Measurements from ENCODE around the gene MID2.

- TF ChIP-seq CTCF (IDR thresholded peaks at IDR 0.05): no peak
- no peak for TF ChIP-seq POLR2A (IDR thresholded peaks at IDR 0.05)
- TF ChIP-seq EP300 (IDR thresholded peaks at IDR 0.05): no peak
- no peak for TF ChIP-seq POLR2AphosphoS5 (IDR thresholded peaks at IDR 0.05)
Observed at GRCh38 chrX:107823456-107823855, 2.2 kb upstream of the MID2 start.
